NCI-H82 (cell line): ENCODE measurements around the gene TGFB2.

Source experiments
- DNase-seq: peaks from one replicate; lab custom pipeline; 2025; lab: John Stamatoyannopoulos, UW

The TGFB2 gene

DNA sequence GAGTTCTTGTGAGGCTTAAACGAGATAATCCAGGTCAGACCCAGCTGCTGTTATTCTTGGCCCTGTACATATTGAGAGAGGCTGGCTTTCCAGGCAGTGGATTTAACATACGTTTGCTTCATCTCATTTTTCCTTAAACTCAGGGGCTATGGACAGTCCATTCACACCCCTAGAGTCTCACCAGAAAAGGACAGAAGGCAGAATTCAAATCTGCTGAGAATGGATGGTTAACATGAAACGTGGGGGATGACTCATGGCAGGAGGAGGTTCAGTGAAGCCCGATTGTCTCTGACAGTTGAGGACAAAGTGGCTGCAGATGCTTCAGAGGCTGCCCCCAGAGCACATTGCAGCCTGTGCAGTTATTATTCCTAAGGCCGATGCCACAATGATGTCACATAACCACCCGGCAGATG, 39.5 kb downstream of the TGFB2 start:
- DNase-seq, result peak; percentile 89

- no peak for DNase-seq
Measured at GRCh38 chr1:218388591-218388990, 43.5 kb downstream of the TGFB2 start.

DNA sequence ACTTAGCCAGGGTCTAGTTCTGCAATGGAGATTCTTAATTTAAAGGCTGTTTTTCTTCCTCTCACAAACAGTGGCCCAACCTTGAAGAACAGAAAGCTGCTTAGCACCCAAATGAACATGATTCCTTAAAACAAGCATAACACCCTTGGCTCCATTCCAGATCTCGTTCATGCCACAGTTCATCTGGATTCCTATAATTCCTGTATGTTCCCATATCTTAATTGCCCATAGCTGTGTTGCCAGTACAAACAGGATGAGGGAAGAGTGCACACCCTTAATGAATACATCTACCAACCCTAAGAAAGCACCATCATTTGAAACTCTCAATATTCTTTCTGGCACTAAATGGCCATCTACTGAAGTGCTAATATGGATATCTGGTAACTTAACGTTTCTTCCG, 45.5 kb downstream of the TGFB2 start:
- DNase-seq, result peak; percentile 57

DNA sequence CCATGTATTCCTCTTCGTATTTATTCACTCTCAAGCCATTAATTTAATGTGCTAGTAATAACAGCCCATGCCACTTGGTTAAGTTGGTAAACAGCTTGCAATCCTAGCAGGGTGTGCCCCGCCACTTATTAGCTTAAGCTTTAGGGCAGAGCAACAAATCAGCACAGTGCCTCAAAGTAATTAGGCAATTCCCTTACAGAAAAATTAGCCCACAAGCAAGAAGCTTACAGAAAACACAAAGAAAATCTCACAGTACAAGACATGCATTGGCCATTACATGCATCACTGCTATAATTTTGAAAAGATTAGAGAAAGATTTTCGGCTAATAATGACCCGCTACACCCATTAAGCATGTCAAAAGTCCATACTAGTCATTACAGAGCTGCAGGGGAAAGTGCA, 47.6 kb downstream of the TGFB2 start:
- peak; percentile 84 for DNase-seq

GRCh38 chr1:218394416-218394815, 49.3 kb downstream of the TGFB2 start:
- DNase-seq, result no peak

GRCh38 chr1:218394989-218395388, 49.9 kb downstream of the TGFB2 start:
- no peak for DNase-seq

GRCh38 chr1:218395916-218396315, 50.8 kb downstream of the TGFB2 start:
- DNase-seq, result no peak

DNA sequence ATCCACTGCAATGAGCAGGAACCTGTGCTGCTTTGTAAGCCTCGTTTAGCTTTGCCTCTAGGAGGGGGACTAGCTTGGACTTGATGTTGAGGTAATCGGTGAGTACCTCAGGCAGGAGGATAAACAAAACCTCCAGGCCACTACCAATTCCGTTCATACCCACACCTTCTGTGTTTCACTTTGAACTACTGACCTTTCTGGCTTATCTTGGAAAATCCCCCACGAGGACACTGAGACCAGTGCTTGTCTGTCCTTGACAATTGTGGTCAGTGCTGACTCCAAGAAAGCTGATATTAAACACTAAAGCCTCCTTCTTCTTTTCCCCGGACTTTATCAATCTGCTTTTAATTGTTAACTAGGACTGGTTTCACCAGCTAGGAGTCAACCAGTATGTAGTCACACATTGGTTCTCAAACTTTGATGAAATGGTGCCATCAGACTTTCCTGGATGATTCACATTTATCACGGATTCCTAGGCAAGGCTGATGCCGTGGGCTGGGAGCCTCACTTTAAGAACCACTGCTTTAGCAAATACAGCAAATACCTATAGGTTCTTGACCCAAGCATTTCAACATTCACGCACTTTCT, 52.7 kb downstream of the TGFB2 start:
- no peak for DNase-seq

DNA sequence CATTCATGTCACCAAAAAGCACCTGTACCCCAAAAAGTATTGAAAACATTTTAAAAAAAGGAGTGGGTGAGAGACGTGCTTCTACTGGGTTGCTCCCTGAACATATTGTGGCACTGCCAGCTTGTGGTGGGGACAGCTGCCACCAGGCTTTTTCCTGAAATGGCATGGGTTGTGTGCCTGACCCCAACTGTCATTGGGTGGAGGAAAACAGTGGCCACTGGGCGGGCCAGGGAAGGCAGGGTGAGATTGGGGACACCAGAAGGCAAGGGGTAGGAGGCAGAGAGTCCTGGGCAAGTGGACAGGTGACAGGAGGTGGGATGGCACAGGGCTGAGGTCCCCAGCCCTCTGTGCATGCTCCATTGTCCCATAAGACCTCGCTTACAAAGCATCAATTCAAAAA, 55.5 kb downstream of the TGFB2 start:
- DNase-seq, result no peak

- no peak for DNase-seq
Measured at GRCh38 chr1:218401441-218401997, 56.4 kb downstream of the TGFB2 start.

GRCh38 chr1:218401998-218402785, 57.1 kb downstream of the TGFB2 start:
- no peak for DNase-seq

- DNase-seq, result no peak
Measured at GRCh38 chr1:218402786-218403120, 57.6 kb downstream of the TGFB2 start.

DNA sequence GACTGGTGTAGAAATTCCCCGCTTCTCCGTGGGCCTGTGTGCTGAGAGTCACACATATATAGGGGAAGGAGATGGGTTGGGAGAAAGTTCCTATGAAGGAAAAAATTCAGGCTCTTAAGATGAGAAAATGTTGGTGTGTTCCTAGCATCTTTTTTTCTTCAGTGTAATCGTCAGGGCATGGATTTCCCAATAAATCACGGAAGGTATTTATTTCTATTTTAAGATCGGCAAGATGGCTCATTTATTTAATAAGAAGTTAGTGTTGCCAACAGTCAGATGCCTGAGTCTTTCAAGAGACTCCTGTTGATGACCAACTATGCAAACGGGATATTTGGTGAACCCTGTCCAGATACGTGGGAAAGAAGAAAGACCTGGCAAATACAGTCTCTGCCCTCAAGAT, 58.2 kb downstream of the TGFB2 start:
- no peak for DNase-seq

- DNase-seq, result no peak
Measured at GRCh38 chr1:218407630-218408029, 62.5 kb downstream of the TGFB2 start.

DNA sequence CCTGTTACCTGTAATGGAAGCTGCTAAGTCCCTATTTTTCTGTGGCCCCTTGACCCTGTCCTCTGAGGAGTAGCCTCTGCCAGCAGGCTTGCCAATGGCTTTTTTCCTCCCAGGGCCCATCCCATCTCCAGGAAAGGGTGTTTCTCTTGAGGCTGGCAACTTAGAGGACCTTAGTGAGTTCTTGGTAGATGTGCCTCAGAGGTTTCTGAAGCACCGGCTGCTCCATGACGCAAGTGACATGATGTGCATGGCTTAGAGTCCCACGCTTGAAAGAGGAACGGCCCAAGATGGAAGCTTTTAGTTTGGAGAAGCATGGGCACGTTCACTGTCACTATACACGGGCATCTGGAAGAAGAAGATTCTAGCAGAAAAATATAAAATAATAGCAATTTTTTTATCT, 63.0 kb downstream of the TGFB2 start:
- DNase-seq, result no peak

DNA sequence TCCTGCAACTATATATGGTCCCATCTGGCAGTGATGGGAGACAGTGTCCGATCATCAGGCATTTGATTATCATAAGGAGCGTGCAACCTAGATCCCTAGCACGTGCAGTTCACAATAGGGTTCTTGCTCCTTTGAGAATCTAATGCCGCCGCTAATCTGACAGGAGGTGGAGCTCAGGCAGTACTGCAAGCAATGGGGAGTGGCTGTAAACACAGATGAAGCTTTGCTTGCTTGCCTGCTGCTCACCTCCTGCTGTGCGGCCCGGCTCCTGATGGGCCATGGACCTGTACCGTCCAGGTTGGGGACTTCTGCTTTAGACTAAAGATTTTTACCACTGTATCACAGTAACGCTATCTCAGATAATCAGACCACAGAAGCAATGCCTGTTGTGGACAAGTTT, 63.8 kb downstream of the TGFB2 start:
- peak; percentile 82 for DNase-seq

DNA sequence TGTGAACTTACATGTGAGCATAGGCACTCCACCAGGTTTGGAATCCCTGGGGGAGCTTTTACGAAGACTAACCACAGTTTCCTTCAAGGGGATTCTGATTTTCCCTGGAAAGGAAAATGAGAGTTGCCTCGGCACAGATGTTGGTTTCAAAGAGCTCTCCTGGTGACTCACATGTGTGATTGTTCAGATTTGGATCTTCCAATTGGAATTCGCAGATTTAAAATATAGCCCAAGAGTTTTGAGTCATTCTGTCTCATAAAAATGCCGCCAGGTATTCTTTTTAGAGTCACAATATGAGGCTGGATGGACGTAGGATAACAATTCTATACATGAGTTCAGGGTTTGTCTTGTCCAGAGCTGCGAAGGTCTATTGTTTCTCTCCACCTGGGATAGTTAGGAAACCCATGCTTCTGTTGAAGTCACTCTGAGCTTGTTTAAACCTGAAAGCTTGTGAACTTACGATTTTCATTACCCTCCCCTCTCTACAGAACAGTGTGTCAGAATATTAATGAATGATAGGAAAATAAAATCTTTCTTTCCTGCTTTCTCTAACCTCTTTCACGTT, 64.9 kb downstream of the TGFB2 start:
- DNase-seq, result no peak

- no peak for DNase-seq
Measured at GRCh38 chr1:218411101-218411500, 66.0 kb downstream of the TGFB2 start.

DNA sequence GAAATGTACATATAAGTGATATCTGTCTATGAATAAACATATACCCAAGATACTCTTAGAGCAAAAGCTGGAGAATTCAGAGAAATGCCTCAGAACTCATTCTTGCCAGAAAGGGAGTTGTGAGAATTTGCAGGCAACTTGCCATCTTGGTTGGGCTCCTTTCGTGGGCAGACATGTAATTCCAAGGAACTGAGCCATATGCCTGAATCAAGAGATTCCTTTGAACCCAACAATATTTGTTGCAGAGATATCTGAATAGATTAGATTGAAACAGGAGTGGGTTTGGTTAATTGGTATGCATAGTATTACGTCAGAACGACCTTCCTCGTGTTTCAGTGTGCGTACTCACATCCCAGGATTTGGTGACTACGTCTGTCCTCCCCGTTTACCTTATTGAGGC, 67.0 kb downstream of the TGFB2 start:
- DNase-seq, result no peak

GRCh38 chr1:218413179-218413578, 68.0 kb downstream of the TGFB2 start:
- DNase-seq, result no peak

- DNase-seq, result no peak
Measured at GRCh38 chr1:218414060-218414728, 69.1 kb downstream of the TGFB2 start.

DNA sequence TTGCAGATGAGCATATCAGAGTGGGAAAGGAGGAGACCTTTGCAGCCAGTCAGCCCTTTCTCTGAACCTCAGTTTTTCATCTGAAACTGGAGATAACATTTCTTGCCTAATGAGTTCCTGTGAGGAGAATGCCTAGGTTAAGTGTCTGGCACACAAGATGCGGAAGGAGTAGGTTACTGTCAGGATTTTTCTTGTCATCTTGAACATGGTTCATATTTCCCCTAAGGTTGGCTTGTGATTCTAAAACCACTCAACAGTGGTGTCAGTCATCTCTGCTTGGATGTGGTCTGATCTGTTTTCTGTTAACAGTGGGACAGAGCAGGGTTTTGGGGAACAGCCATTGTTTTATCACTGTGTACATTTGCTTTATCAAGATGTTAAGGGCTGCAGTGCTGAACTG, 70.6 kb downstream of the TGFB2 start:
- DNase-seq, result no peak

- DNase-seq, result peak; percentile 19
Measured at GRCh38 chr1:218421531-218421930, 76.4 kb downstream of the TGFB2 start.
